ENCODE data around the gene PDE4D. TPM values are rescaled to one million over a fixed set of nuclear protein-coding genes. Genes with fewer than 3 reads are reported as not detected.

The PDE4D gene
- total RNA-seq, 4 donors from 2014 or later, result 35.0 to 121 (median 63.4) TPM

- Histone ChIP-seq H3K36me3 (no peaks in the 10 kb centered on the region), H3K4me3 (no peak overlapping the region), H3K9me3 (no peaks in the 10 kb centered on the region), H3K4me1 (peaks cover 4 to 59% (median 9%) of the 10 kb centered on the region in 3 donors), H3K27ac (no peak overlapping the region), H3K27me3 (no peaks in the 10 kb centered on the region)
- no peak for ATAC-seq
- WGBS, 2 donors (ENCODE audit: low coverage in 1 of 2), result 75 to 100% methylated on average over 1 of the region's 1 CpG
- TF ChIP-seq POLR2A (IDR thresholded peaks at IDR 0.05), result no peak
- TF ChIP-seq CTCF (IDR thresholded peaks at IDR 0.05), result no peak
- no peak for TF ChIP-seq EP300 (IDR thresholded peaks at IDR 0.05)
- TF ChIP-seq POLR2AphosphoS5 (IDR thresholded peaks at IDR 0.05), result no peak
These were observed 652.4 kb downstream of the PDE4D start for GRCh38 chr5:59241119-59241518.

- 81 to 85% methylated on average over 3 of the region's 3 CpGs for WGBS, 2 donors (ENCODE audit: low coverage in 1 of 2)
- ATAC-seq, result no peak
- Histone ChIP-seq H3K9me3 (no peaks in the 10 kb centered on the region), H3K27ac (no peak overlapping the region), H3K4me3 (no peak overlapping the region), H3K36me3 (no peaks in the 10 kb centered on the region), H3K4me1 (peaks cover 0 to 56% (median 7%) of the 10 kb centered on the region in 3 donors), H3K27me3 (no peaks in the 10 kb centered on the region)
- TF ChIP-seq POLR2A (IDR thresholded peaks at IDR 0.05) (no peak), POLR2AphosphoS5 (IDR thresholded peaks at IDR 0.05) (no peak), CTCF (IDR thresholded peaks at IDR 0.05) (no peak), EP300 (IDR thresholded peaks at IDR 0.05) (no peak)
These were observed 655.2 kb downstream of the PDE4D start for GRCh38 chr5:59238126-59238902.

DNA sequence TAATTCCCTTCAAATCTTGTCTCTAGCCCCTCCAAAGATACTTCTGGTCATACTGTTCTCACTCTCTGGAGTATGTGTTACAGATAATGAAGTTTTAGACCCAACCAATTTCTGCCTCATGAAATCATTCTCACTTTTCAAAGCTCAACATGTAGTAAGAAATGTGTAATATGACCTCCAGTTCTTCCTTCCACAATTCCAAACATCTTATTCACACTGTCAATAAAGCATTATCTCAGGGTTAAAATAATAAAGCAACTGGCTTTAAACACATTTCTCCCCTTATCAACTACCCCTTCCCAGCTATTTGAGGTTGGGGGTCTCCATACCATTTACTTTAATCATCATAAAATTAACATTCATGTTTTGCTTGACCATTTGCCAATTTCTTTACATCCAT, 656.5 kb downstream of the PDE4D start:
- Histone ChIP-seq H3K9me3 (no peaks in the 10 kb centered on the region), H3K27ac (no peak overlapping the region), H3K36me3 (no peaks in the 10 kb centered on the region), H3K4me1 (peaks cover 0 to 51% (median 7%) of the 10 kb centered on the region in 3 donors), H3K4me3 (no peak overlapping the region), H3K27me3 (no peaks in the 10 kb centered on the region)
- TF ChIP-seq POLR2AphosphoS5 (IDR thresholded peaks at IDR 0.05), result no peak
- TF ChIP-seq EP300 (IDR thresholded peaks at IDR 0.05), result no peak
- no peak for TF ChIP-seq CTCF (IDR thresholded peaks at IDR 0.05)
- TF ChIP-seq POLR2A (IDR thresholded peaks at IDR 0.05), result no peak
- ATAC-seq, result no peak

DNA sequence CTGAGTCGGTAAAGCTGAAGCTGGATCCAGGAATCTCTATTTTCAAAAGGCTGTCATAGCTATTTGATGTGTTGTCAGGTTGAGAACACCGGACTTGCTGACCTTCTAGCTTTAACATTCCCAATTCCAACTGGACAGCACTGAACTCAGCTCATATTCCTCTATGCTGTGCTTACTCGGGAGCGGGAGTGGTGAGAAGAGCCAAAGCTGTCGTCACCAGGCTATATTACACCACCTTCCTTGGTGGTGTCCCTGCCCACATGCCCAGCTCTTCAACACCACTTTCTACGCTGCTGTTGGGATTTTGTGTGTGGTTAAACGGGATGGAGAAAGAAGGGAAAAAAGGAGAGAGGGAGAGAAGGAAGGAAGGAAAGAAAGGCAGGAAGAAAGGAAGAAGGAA, 657.1 kb downstream of the PDE4D start:
- H3K27ac ChIP-seq, result no peak overlapping the region
- H3K4me1 ChIP-seq, result peaks cover 0 to 46% (median 7%) of the 10 kb centered on the region in 3 donors
- TF ChIP-seq EP300 (IDR thresholded peaks at IDR 0.05) (no peak), POLR2AphosphoS5 (IDR thresholded peaks at IDR 0.05) (no peak), CTCF (IDR thresholded peaks at IDR 0.05) (no peak), POLR2A (IDR thresholded peaks at IDR 0.05) (no peak)
- H3K36me3 ChIP-seq, result no peaks in the 10 kb centered on the region
- no peaks in the 10 kb centered on the region for H3K9me3 ChIP-seq
- ATAC-seq, result no peak
- no peaks in the 10 kb centered on the region for H3K27me3 ChIP-seq
- no peak overlapping the region for H3K4me3 ChIP-seq
- WGBS, 2 donors (ENCODE audit: low coverage in 1 of 2), result 86 to 87% methylated on average over 3 to 4 of the region's 7 CpGs

- WGBS, 2 donors (ENCODE audit: low coverage in 1 of 2), result 35 to 50% methylated on average over 1 of the region's 1 CpG
- peaks cover 0 to 33% (median 7%) of the 10 kb centered on the region in 3 donors for H3K4me1 ChIP-seq
These were observed 659.3 kb downstream of the PDE4D start for GRCh38 chr5:59234236-59234635.

More at GRCh38 chr5:59234236-59234635, 659.3 kb downstream of the PDE4D start:
- ATAC-seq, result no peak
- H3K9me3 ChIP-seq, result no peaks in the 10 kb centered on the region
- TF ChIP-seq POLR2A (IDR thresholded peaks at IDR 0.05) (no peak), EP300 (IDR thresholded peaks at IDR 0.05) (no peak), POLR2AphosphoS5 (IDR thresholded peaks at IDR 0.05) (no peak), CTCF (IDR thresholded peaks at IDR 0.05) (no peak)
- H3K27ac ChIP-seq, result no peak overlapping the region
- H3K27me3 ChIP-seq, result no peaks in the 10 kb centered on the region
- H3K4me3 ChIP-seq, result no peak overlapping the region
- H3K36me3 ChIP-seq, result no peaks in the 10 kb centered on the region
